Activated CD4-positive, alpha-beta T cell treated with anti-CD3 and anti-CD28 coated beads, Interleukin-2, amount 10 ng/mL, durations not matched to agents 24 days and 14 days (primary cell): ENCODE results near the gene DYDC2. TPM values are rescaled to one million over a fixed set of nuclear protein-coding genes. Genes with fewer than 3 reads are reported as not detected.
A peak's percentile ranks its signal among the peaks of the same experiment; 100 is the strongest.

Source experiments
- DNase-seq: peaks from one replicate; pipeline ENCODE4 v3.0.0; 2022
- H3K27ac Mint-ChIP-seq: one replicate; pipeline ENCODE4 v1.8.0; 2022; ENCODE audit warnings: mild to moderate bottlenecking, mixed read lengths
- H3K27me3 Mint-ChIP-seq: one replicate; pipeline ENCODE4 v1.8.0; 2022; ENCODE audit warnings: mixed read lengths
- H3K36me3 Mint-ChIP-seq: one replicate; pipeline ENCODE4 v1.8.0; 2022; ENCODE audit warnings: low read depth, mild to moderate bottlenecking, mixed read lengths
- H3K4me1 Mint-ChIP-seq: one replicate; pipeline ENCODE4 v1.8.0; 2021; ENCODE audit warnings: mixed read lengths
- H3K4me3 Mint-ChIP-seq: one replicate; pipeline ENCODE4 v1.8.0; 2022; ENCODE audit warnings: mild to moderate bottlenecking, moderate library complexity, mixed read lengths
- H3K9me3 Mint-ChIP-seq: one replicate; pipeline ENCODE4 v1.8.0; 2021; ENCODE audit warnings: mixed read lengths
- intact Hi-C: fragments of 100-400 bp; cut with micrococcal nuclease; formaldehyde crosslinking; loops from one replicate; pipeline ENCODE4 v1.15.1; 2023
- total RNA-seq: library from RNA; stranded (reverse); gene quantifications from 2 replicates; pipeline ENCODE4 v1.2.3, GENCODE V29; 2022

The DYDC2 gene
- total RNA-seq, 1 donor from 2014 or later: not detected

DNA sequence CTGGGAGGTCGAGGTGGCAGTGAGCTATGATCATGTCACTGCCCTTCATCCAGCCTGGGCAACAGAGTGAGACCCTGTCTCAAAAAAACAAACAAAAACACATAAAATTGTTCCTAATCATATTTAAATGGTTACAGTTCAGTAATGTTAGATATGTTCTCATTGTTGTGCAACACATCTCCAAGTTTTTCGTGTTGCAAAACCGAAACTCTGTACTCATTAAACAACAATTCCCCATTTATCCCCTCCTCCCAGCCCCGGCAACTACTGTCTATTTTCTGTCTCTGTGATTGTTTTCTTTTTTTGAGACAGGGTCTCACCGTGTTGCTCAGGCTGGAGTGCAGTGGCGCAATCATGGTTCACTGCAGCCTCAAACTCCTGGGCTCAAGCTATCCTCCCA lies 35.7 kb downstream of the DYDC2 start:
- H3K9me3 Mint-ChIP-seq: no peaks in the 10 kb centered on the region
- H3K4me1 Mint-ChIP-seq: no peaks in the 10 kb centered on the region
- no peak for DNase-seq
- peaks cover 12% of the 10 kb centered on the region for H3K27me3 Mint-ChIP-seq
- H3K27ac Mint-ChIP-seq: no peak overlapping the region
- intact Hi-C loops: no loop called here
- H3K4me3 Mint-ChIP-seq: no peak overlapping the region
- H3K36me3 Mint-ChIP-seq: no peaks in the 10 kb centered on the region

DNA sequence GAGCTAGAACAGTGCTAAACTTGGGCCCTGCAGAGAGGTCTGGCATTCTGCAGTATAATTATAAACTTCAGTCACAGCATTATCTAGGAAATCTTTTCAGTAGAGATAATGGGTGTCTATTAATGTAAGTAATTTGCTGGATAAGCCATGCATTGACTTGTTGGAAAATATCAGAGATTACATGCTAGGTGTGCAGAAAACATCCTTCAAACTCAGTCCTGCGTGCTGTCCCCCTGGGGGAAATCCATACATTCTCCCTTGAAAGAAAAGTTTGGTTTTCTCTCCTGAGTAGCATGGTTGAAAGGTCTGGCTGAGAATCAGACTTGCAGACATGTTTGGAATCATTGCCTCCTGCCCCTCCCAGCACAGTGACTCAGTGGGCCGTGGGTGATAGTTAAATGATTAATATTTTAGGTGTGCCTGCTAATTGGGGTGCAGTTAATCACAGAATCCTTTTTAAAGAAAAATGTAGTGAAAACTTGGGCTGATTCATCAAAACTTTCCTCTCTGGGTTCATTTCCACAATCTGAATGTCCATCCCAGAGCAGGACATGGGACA lies 37.9 kb downstream of the DYDC2 start:
- Mint-ChIP-seq H3K36me3 (no peaks in the 10 kb centered on the region), H3K27ac (no peak overlapping the region), H3K4me3 (no peak overlapping the region), H3K9me3 (no peaks in the 10 kb centered on the region), H3K27me3 (peaks cover 13% of the 10 kb centered on the region), H3K4me1 (no peaks in the 10 kb centered on the region)
- intact Hi-C loops: no loop called here
- DNase-seq: no peak

DNA sequence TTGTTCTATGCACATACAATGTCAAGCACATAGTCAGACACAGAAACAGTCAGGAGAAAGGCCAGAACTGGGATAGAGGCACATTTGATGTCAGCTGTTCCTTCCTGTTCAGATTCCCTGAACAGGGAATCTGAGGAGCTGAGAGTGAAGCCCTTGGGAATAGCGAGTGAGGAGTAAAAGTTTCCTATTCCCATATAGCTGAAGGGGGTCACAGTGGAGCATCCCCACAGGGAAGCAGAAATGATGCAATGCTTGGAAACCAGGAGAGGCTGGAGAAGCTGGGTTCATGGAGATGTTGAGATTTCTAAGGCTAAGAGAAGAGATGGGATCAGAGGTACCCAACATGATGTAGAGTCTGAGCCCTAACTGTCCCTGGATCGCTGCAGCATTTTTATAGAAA lies 40.4 kb downstream of the DYDC2 start:
- intact Hi-C loops: no loop called here
- no peaks in the 10 kb centered on the region for H3K36me3 Mint-ChIP-seq

DNA sequence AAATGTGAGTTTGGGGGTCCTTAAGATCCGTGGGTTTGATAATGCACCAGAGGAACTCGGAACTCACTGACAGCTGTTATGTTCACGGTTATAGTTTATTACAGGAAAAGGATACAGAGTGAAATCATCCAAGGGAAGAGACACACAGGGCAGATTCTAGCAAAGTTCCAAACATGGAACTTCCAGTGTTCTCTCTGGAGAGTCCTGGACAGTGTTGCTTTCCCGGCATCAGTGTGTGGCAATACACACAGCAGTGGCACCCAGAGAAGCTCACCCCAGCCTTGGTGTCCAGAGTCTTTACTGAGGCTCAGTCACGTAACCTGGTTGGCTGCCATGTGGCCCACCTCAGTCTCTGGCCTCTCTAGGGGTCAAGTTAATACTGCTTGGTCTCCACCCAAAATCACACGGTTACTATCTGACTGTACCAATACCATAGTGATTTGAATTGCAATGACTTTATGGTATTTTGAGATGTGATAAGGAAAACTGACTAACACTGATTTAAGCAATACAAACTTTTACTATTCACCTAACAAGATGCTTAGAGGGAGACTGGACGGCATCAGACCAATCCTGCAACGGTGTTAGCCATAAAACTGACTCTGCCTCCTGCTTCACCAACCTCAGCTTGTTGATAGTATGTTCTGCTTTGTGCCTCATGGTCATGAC lies 43.7 kb downstream of the DYDC2 start:
- no peak overlapping the region for H3K4me3 Mint-ChIP-seq
- DNase-seq: no peak
- no peaks in the 10 kb centered on the region for H3K9me3 Mint-ChIP-seq
- H3K36me3 Mint-ChIP-seq: no peaks in the 10 kb centered on the region
- H3K27me3 Mint-ChIP-seq: peaks cover 11% of the 10 kb centered on the region
- intact Hi-C loops: no loop called here
- no peak overlapping the region for H3K27ac Mint-ChIP-seq
- H3K4me1 Mint-ChIP-seq: no peaks in the 10 kb centered on the region

More for the DNA sequence above, 40.4 kb downstream of the DYDC2 start:
- peaks cover 8% of the 10 kb centered on the region for H3K27me3 Mint-ChIP-seq
- no peak overlapping the region for H3K4me3 Mint-ChIP-seq
- H3K9me3 Mint-ChIP-seq: no peaks in the 10 kb centered on the region
- no peaks in the 10 kb centered on the region for H3K4me1 Mint-ChIP-seq
- no peak overlapping the region for H3K27ac Mint-ChIP-seq
- no peak for DNase-seq

DNA sequence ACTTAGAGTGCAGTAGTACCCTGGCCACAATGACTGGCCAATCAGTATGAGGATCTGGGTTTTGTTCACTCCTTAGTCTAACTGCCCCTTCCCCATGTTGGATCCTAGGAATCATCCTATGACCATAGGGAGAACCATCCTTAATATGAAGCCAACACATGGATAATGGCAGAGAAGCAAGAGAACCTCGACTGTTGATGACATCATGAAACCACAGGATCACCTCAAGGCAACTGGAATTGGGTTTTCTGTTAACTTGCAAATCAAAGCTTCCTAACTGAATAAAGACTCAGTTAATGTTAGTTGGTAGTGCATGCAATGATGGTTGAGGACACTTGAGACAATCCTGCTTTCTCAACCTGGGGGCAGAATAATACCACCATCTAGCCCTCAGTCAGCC lies 48.5 kb downstream of the DYDC2 start:
- no peak for DNase-seq
- Mint-ChIP-seq H3K27ac (no peak overlapping the region), H3K27me3 (peaks cover 27% of the 10 kb centered on the region), H3K36me3 (peaks cover 4% of the 10 kb centered on the region), H3K4me1 (peaks cover 11% of the 10 kb centered on the region), H3K4me3 (no peak overlapping the region), H3K9me3 (no peaks in the 10 kb centered on the region)
- intact Hi-C loops: no loop called here

DNA sequence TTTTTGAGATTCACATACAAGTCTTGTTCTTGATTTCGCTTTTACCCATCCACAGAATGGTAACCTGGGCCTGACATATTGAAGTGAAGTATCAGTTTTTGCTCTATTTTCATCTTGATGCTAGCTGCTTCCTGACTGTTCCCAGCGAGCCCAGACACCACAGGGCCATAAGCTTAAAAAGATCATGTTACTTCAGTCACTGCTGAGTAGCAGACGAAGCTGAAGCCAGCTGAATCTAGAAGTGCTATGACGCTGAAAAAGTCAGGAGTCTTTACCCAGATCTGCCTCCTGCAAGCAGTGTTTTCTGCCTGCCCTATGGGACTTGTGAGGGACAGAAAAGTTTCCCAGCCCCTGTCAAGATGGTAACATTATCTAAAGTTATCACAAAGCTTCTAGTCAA lies 49.0 kb downstream of the DYDC2 start:
- Mint-ChIP-seq H3K9me3 (no peaks in the 10 kb centered on the region), H3K27me3 (peaks cover 27% of the 10 kb centered on the region), H3K4me3 (no peak overlapping the region), H3K27ac (no peak overlapping the region), H3K36me3 (peaks cover 4% of the 10 kb centered on the region), H3K4me1 (peaks cover 13% of the 10 kb centered on the region)
- intact Hi-C loops: no loop called here
- no peak for DNase-seq

DNA sequence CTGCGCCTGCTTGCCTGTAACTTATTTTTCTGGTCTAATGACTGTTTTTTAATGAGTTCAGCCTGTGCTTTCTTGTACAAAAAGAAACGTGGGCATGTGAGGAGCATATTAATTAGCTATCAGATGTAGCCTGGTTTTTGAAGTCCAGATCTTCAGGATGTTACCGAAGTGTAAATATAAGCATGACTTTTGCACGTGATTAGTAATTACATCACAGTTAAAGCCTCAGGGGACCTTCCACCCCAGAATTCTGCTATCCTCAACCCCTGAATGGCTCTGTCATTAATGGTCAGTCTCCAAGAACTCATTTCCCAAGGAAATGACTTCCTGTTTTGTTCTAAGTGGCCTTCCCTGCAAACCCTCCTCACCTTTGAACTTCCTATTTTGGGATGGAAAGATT lies 49.6 kb downstream of the DYDC2 start:
- peaks cover 27% of the 10 kb centered on the region for H3K27me3 Mint-ChIP-seq
- peaks cover 17% of the 10 kb centered on the region for H3K4me1 Mint-ChIP-seq
- DNase-seq: no peak
- H3K36me3 Mint-ChIP-seq: peaks cover 4% of the 10 kb centered on the region
- intact Hi-C loops: no loop called here
- no peak overlapping the region for H3K27ac Mint-ChIP-seq
- no peak overlapping the region for H3K4me3 Mint-ChIP-seq
- H3K9me3 Mint-ChIP-seq: no peaks in the 10 kb centered on the region

DNA sequence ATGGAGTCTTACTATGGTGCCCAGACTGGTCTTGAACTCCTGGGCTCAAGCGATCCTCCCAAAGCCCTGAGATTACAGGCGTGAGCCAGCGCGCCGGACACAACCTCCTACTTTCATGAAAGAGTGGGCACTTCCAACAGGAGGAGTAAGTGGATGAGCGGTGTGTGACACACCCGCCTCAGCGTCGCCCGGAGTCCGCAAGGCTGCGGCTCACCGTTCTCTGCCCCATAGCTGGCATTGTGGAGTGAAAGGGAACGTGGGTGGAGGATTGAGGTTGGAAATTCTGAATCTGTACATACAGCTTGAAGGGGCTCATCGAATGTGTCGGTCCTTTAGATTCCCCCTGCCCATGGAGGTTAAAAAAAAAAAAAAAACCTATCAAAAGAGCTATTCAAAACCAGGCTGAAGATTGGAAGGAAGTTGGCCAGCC lies 51.2 kb downstream of the DYDC2 start:
- Mint-ChIP-seq H3K9me3 (no peaks in the 10 kb centered on the region), H3K4me1 (peaks cover 25% of the 10 kb centered on the region), H3K27ac (peak overlapping the region; percentile 96), H3K27me3 (peaks cover 27% of the 10 kb centered on the region), H3K36me3 (peaks cover 4% of the 10 kb centered on the region), H3K4me3 (peak overlapping the region; percentile 90)
- DNase-seq: peak; percentile 73
- intact Hi-C loops: loop anchor here (1.0 to 2.0 kb wide), 3 partner anchors 35 to 97 kb away; no protein-coding TSS in a partner anchor

DNA sequence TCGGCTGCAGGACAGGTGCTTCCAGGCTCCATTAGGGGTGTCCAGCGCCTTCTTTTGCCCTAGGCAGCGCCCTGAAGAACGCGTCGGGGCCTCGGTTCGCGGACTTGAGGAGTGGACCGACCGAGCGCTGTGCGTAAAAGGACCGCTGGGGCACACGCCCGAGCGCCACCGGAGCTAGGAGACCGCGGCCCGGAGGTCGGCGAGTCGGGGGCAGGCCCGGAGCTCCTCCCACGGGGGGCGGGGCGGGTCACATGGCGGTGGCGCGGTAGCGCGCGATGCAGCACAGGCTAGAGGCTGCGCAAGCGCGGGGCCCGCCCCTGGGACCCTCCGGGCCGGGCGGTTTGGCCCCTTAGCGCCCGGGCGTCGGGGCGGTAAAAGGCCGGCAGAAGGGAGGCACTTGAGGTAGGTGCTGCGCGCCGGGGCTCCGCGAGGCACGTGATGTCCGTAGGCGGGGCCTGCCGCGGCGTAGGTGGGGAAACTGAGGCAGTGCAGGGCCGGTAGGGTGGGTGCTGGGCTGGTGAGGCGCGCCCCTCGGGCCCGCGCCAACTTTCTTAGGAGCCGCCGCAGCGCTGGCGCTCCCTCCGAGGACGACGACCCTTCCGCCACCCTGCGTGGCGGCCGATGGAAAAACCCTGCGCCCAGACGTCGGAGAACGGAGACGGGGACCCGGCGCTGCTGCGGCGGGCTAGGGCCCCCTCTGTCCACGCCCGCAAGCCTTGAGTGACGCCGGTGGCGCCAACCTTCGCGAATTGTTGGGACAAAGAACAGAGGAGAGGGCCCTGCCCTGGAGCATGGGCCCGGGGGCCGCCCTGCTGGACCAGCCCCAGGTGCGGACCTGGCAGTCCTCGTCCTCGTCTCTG lies 51.9 kb downstream of the DYDC2 start, which contains the start of gene PRXL2A:
Gene PRXL2A (plus strand): TSS at position 310 of the 860 bp plus-strand sequence. CDS start 11,917 bp downstream, outside the sequence.
- intact Hi-C loops: loop anchor here (1.0 to 2.0 kb wide), 3 partner anchors 34 to 97 kb away; no protein-coding TSS in a partner anchor
- H3K27me3 Mint-ChIP-seq: peaks cover 27% of the 10 kb centered on the region
- peaks cover 31% of the 10 kb centered on the region for H3K4me1 Mint-ChIP-seq
- H3K27ac Mint-ChIP-seq: peak within 1 kb of the TSS; percentile 96
- peaks cover 4% of the 10 kb centered on the region for H3K36me3 Mint-ChIP-seq
- peak within 1 kb of the TSS; percentile 90 for H3K4me3 Mint-ChIP-seq
- DNase-seq: peak; percentile 95
- H3K9me3 Mint-ChIP-seq: no peaks in the 10 kb centered on the region

DNA sequence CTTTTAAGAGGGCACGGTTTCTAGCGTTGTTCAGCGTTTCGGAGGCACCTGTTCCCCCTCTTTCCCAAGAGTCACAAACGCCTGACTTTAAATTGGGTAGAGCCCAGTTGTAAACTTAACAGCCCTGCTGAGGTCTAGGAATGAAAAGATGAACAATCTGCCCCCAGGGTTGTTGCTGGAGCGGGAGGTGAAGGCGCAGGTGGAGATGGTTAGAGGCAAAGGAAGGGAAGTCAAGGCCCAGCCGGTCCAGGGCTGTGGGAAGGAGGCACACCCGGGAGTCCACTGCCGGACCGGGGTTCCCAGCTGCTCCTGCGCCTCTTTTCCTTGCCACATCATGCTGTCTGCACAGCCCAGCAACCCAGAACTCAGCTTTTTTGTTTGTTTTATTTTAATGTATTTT lies 52.5 kb downstream of the DYDC2 start:
- peaks cover 27% of the 10 kb centered on the region for H3K27me3 Mint-ChIP-seq
- intact Hi-C loops: loop anchor here (2.0 kb wide), 2 partner anchors 34 to 64 kb away; no protein-coding TSS in a partner anchor
- no peaks in the 10 kb centered on the region for H3K9me3 Mint-ChIP-seq
- peaks cover 4% of the 10 kb centered on the region for H3K36me3 Mint-ChIP-seq
- peak overlapping the region; percentile 90 for H3K4me3 Mint-ChIP-seq
- H3K4me1 Mint-ChIP-seq: peaks cover 31% of the 10 kb centered on the region
- H3K27ac Mint-ChIP-seq: peak overlapping the region; percentile 7
- DNase-seq: no peak

DNA sequence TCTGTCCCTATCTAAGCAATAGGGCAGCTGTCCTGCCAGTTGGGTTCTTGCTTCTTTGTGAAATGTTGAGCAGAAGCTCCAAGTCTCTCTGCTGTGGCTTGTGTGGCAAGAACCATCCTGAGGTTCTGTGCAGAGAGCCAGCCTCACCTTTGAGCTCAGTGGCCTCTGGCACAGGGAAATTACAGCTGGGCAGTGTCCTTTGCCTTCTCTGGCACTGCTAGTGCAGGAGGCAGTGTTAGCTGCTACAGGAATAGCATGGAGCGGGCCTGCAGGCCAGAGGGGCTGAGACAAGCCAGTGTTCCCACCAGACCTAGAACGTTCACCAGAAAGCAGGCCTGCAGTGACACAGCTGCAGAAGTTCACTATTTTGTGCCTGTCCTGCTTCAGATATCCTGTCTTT lies 53.5 kb downstream of the DYDC2 start:
- intact Hi-C loops: no loop called here
- Mint-ChIP-seq H3K4me3 (peak overlapping the region; percentile 24), H3K36me3 (peaks cover 4% of the 10 kb centered on the region), H3K4me1 (peaks cover 31% of the 10 kb centered on the region), H3K9me3 (no peaks in the 10 kb centered on the region), H3K27ac (no peak overlapping the region), H3K27me3 (peaks cover 23% of the 10 kb centered on the region)
- DNase-seq: no peak

DNA sequence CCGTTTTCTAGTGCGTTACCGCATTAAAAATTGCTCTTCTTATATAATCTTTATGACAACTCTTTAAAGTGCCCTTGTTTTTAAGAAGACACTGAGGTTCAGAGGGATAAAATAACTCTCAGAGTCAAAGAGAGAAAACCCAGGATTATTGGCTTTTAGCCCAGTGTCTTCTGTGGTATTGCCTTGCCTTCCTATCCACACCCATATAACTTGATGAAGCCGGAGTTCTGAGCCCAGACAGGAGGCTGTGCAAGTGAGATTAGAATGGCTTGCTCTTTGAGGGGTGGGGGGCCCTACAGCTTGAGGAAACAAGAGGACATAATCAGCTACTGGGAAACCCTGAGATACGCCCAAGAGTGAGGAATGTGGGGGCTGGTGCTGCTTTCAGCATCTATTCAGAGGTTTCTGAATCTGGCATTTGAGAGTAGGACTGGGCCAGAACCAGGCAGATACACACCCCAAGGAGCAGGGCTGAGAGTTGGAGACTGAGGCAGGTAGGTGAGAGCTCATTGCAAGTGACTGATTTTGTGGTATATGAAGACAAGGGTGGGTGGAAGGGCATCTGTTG lies 54.1 kb downstream of the DYDC2 start:
- H3K4me1 Mint-ChIP-seq: peaks cover 31% of the 10 kb centered on the region
- no peak overlapping the region for H3K4me3 Mint-ChIP-seq
- intact Hi-C loops: no loop called here
- H3K27me3 Mint-ChIP-seq: peaks cover 18% of the 10 kb centered on the region
- peaks cover 4% of the 10 kb centered on the region for H3K36me3 Mint-ChIP-seq
- H3K9me3 Mint-ChIP-seq: no peaks in the 10 kb centered on the region
- peak overlapping the region; percentile 10 for H3K27ac Mint-ChIP-seq
- DNase-seq: no peak

DNA sequence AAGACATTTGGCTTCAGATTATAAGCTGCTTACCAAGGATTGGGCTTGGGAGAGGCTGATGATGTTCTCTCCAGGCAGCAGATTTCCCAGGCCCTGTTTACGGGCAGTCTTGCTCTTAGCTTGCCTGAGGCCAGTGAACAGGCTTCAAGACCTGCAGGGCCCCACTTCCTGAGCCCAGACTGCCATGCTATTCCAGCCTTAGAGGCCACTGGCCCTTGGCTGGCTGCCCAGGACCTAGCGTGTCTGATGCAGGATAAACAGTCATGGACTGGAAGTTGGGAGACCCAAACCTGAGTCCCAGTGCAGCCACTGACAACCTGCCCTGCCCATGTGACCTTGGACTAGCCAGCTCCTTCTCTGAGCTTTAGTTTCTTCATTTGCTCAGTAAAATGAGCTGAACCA lies 54.7 kb downstream of the DYDC2 start:
- Mint-ChIP-seq H3K36me3 (peaks cover 4% of the 10 kb centered on the region), H3K27me3 (peaks cover 15% of the 10 kb centered on the region), H3K4me3 (no peak overlapping the region), H3K9me3 (no peaks in the 10 kb centered on the region), H3K27ac (no peak overlapping the region), H3K4me1 (peaks cover 33% of the 10 kb centered on the region)
- DNase-seq: no peak
- intact Hi-C loops: no loop called here
